Activated T-cell treated with anti-CD3 and anti-CD28 coated beads, Interleukin-2, amount 50 U/mL, for 4 hours (primary cell): ENCODE results near the gene SNCA. TPM values are rescaled to one million over a fixed set of nuclear protein-coding genes. Genes with fewer than 3 reads are reported as not detected.
A peak's percentile ranks its signal among the peaks of the same experiment; 100 is the strongest.

Experiments
- ATAC-seq, 2 donors: fragments of 200-7000 bp; cut with Tn5 transposase; one replicate each; pipeline ENCODE4 v1.10.0; 2021
- DNase-seq: peaks from one replicate; pipeline ENCODE4 v3.0.0-alpha.2; 2020
- H3K27me3 Mint-ChIP-seq: one replicate; pipeline ENCODE4 v1.8.0; 2021; ENCODE audit warnings: low read depth, mixed read lengths
- H3K36me3 Mint-ChIP-seq: one replicate; pipeline ENCODE4 v1.8.0; 2022; ENCODE audit warnings: mixed read lengths; ENCODE audit not compliant: insufficient read depth
- H3K4me1 Mint-ChIP-seq: one replicate; pipeline ENCODE4 v1.8.0; 2021; ENCODE audit warnings: low read depth, mixed read lengths
- H3K4me3 Mint-ChIP-seq: one replicate; pipeline ENCODE4 v1.8.0; 2021; ENCODE audit warnings: mild to moderate bottlenecking, moderate library complexity, mixed read lengths
- H3K9me3 Mint-ChIP-seq: one replicate; pipeline ENCODE4 v1.8.0; 2021; ENCODE audit warnings: mixed read lengths
- total RNA-seq, 3 donors: library from RNA; stranded (reverse); gene quantifications; one replicate each; pipeline ENCODE4 v1.2.1, GENCODE V29; 2021

Gene SNCA
- 1 to 10 TPM in 1 of 3 donors, under 1 TPM in 2; 0.37 to 1.2 (median 0.60) TPM for total RNA-seq

GRCh38 chr4:89836897-89837384 lies at the start of gene SNCA:
Gene SNCA (minus strand): TSS chr4:89837161. CDS start chr4:89835667, 1,494 bp downstream.
- H3K9me3 Mint-ChIP-seq: no peaks in the 10 kb centered on the region
- peaks cover 21% of the 10 kb centered on the region for H3K4me1 Mint-ChIP-seq
- ATAC-seq: peak; percentile 58 to 82
- no peak for DNase-seq
- peak within 1 kb of the TSS; percentile 69 for H3K4me3 Mint-ChIP-seq
- peaks cover 55% of the 10 kb centered on the region for H3K27me3 Mint-ChIP-seq
- H3K36me3 Mint-ChIP-seq: no peaks in the 10 kb centered on the region

DNA sequence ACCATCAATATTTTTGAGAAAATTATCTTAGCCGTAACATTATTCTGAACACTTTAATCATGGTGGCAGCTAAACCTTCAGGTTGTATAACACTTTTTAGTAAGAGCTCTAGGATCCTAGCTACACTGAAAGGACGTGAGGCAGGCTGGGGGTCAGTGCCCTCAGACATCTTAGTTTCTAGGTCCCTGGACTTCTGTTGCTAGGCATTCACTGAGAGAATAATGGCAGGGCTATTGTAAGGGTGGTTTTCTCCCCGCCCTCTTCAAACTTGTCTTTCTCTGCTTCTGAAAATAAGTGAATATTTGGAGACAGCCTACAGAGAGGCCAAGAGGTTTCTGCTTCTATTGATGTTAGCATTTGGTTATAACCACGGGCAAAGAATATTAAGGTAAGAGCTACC lies 42.3 kb upstream of the SNCA start:
- Mint-ChIP-seq H3K9me3 (no peaks in the 10 kb centered on the region), H3K27me3 (peaks cover 8% of the 10 kb centered on the region), H3K4me3 (no peak overlapping the region), H3K36me3 (no peaks in the 10 kb centered on the region), H3K4me1 (peaks cover 4% of the 10 kb centered on the region)
- DNase-seq: no peak
- ATAC-seq: no peak

GRCh38 chr4:89878611-89879010 lies 41.6 kb upstream of the SNCA start:
- Mint-ChIP-seq H3K9me3 (no peaks in the 10 kb centered on the region), H3K36me3 (no peaks in the 10 kb centered on the region), H3K4me1 (peaks cover 4% of the 10 kb centered on the region), H3K4me3 (no peak overlapping the region), H3K27me3 (peaks cover 8% of the 10 kb centered on the region)
- ATAC-seq (no peak), DNase-seq (no peak)

- DNase-seq (no peak), ATAC-seq (peak in 1 of 2 donors; percentile 46)
- no peaks in the 10 kb centered on the region for H3K9me3 Mint-ChIP-seq
- no peak overlapping the region for H3K4me3 Mint-ChIP-seq
- H3K36me3 Mint-ChIP-seq: no peaks in the 10 kb centered on the region
- peaks cover 4% of the 10 kb centered on the region for H3K4me1 Mint-ChIP-seq
- peaks cover 8% of the 10 kb centered on the region for H3K27me3 Mint-ChIP-seq
Observed at GRCh38 chr4:89876548-89876947, 39.6 kb upstream of the SNCA start.

DNA sequence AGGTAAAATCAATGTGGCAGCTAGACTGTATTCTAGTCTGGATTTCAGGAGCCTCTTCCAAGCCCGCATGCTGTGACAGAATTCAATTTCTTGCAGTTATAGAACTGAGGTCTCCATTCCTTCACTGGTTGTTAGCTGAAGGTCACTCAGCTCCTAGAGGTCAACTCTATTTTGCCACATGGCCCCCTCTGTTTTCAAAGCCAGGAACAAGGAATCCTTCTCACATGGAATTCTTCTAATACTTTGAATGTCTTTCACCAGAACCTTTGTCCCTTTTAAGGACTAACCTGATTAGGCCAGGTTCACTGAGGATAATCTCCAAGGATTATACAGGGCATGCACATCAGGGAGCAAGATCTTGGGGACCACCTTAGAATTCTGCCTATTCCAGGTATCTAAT lies 34.2 kb upstream of the SNCA start:
- Mint-ChIP-seq H3K4me1 (peaks cover under 1% of the 10 kb centered on the region), H3K27me3 (peaks cover 8% of the 10 kb centered on the region), H3K4me3 (no peak overlapping the region), H3K9me3 (no peaks in the 10 kb centered on the region), H3K36me3 (no peaks in the 10 kb centered on the region)
- DNase-seq (no peak), ATAC-seq (no peak)

- Mint-ChIP-seq H3K9me3 (no peaks in the 10 kb centered on the region), H3K27me3 (peaks cover 12% of the 10 kb centered on the region), H3K4me3 (no peak overlapping the region), H3K4me1 (no peaks in the 10 kb centered on the region), H3K36me3 (no peaks in the 10 kb centered on the region)
- ATAC-seq: no peak
- no peak for DNase-seq
Observed at GRCh38 chr4:89868999-89869589, 32.1 kb upstream of the SNCA start.

DNA sequence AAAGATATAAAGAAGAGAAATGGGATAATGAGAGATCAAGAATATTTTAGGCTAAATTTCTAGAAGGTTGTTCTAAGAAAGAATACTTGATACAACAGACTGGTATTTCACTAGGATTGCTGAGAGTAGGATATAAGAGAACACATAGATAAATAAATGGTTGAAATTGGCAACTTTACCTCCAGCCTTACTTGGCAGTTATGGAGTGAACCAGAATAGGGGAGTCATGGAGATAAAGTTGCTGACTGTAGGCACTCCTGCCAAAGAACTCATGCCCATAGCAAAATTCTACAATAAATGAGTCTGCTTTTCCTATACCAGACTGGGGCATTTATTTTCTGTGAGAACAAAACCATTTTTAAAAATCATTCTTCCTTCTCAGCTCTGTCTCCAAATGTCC lies 31.3 kb upstream of the SNCA start:
- H3K27me3 Mint-ChIP-seq: peaks cover 12% of the 10 kb centered on the region
- no peaks in the 10 kb centered on the region for H3K9me3 Mint-ChIP-seq
- no peaks in the 10 kb centered on the region for H3K36me3 Mint-ChIP-seq
- no peak overlapping the region for H3K4me3 Mint-ChIP-seq
- DNase-seq (no peak), ATAC-seq (no peak)
- H3K4me1 Mint-ChIP-seq: no peaks in the 10 kb centered on the region

GRCh38 chr4:89863533-89863932 lies 26.6 kb upstream of the SNCA start:
- no peak for DNase-seq
- no peaks in the 10 kb centered on the region for H3K36me3 Mint-ChIP-seq
- ATAC-seq: no peak
- peaks cover 18% of the 10 kb centered on the region for H3K27me3 Mint-ChIP-seq
- H3K4me1 Mint-ChIP-seq: no peaks in the 10 kb centered on the region
- no peaks in the 10 kb centered on the region for H3K9me3 Mint-ChIP-seq
- H3K4me3 Mint-ChIP-seq: no peak overlapping the region

GRCh38 chr4:89860971-89861370 lies 24.0 kb upstream of the SNCA start:
- no peak for ATAC-seq
- no peak for DNase-seq

DNA sequence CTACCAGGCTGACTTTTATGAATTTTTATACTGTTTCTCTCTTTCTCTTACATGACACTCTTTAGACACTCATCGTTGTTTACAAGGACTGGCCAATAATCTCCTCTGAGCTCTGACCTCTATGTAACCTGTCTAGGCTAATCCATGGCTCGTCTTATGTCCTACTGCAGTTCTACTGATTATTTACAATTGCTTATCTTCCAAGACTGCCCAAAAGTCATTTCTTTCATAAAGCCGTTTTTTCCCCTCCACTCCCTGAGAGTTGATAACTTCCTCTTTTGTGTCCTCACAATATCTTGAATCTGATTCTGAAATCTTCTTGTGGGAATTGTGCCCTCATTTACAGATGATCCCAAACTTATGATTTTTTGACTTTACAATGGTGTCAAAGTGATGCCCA lies 18.3 kb upstream of the SNCA start:
- Mint-ChIP-seq H3K27me3 (peaks cover 15% of the 10 kb centered on the region), H3K9me3 (peaks cover 1% of the 10 kb centered on the region), H3K4me1 (no peaks in the 10 kb centered on the region), H3K36me3 (no peaks in the 10 kb centered on the region), H3K4me3 (no peak overlapping the region)
- DNase-seq: no peak
- no peak for ATAC-seq

More at GRCh38 chr4:89860971-89861370, 24.0 kb upstream of the SNCA start:
- H3K4me1 Mint-ChIP-seq: no peaks in the 10 kb centered on the region
- no peaks in the 10 kb centered on the region for H3K36me3 Mint-ChIP-seq
- peaks cover 18% of the 10 kb centered on the region for H3K27me3 Mint-ChIP-seq
- H3K9me3 Mint-ChIP-seq: no peaks in the 10 kb centered on the region
- no peak overlapping the region for H3K4me3 Mint-ChIP-seq

GRCh38 chr4:89847571-89848325 lies 10.8 kb upstream of the SNCA start:
- DNase-seq (no peak), ATAC-seq (no peak)
- peaks cover 16% of the 10 kb centered on the region for H3K9me3 Mint-ChIP-seq
- H3K4me3 Mint-ChIP-seq: no peak overlapping the region
- H3K36me3 Mint-ChIP-seq: peaks cover 5% of the 10 kb centered on the region
- H3K4me1 Mint-ChIP-seq: no peaks in the 10 kb centered on the region
- H3K27me3 Mint-ChIP-seq: no peaks in the 10 kb centered on the region

DNA sequence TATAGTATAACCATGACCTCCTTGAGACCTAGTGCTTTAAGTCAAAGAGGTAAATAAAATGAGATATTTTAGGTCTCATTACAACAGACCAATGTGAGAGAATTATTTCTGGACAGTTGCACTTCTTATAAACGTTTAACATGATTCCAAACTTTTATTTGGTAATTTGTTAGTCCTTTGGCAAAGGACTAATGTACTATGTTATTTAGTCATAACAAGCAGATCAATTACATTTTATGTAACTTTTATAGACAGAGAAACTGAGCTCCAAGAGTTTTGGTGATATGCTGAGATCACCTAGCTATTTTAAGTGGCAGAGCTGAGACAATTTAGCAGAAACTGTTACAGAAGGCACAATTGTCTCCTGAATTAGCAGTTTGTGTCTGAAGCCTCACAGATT lies 2.6 kb upstream of the SNCA start:
- Mint-ChIP-seq H3K4me1 (peaks cover 21% of the 10 kb centered on the region), H3K27me3 (peaks cover 49% of the 10 kb centered on the region), H3K9me3 (no peaks in the 10 kb centered on the region), H3K4me3 (no peak overlapping the region), H3K36me3 (no peaks in the 10 kb centered on the region)
- ATAC-seq (no peak), DNase-seq (no peak)

DNA sequence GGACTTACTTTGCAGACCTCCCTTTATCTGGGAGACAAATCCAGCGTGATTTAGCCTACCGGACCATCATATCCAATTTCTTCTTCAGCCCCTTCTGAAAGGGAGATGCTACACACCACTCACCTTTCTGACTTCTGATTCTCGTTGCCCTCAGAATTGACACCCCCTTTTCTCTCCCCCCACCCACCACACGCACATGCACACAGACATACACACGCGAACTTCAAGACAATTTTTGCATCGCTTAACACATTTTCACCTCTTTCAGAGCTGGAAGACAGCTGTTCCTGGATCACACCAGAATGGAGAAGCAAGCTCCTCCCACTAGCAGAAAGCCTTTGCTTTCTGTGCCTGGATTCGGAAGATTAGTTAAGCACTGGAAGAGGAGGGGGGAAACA lies 1.0 kb upstream of the SNCA start:
- Mint-ChIP-seq H3K27me3 (peaks cover 54% of the 10 kb centered on the region), H3K36me3 (no peaks in the 10 kb centered on the region), H3K9me3 (no peaks in the 10 kb centered on the region), H3K4me3 (peak overlapping the region; percentile 60), H3K4me1 (peaks cover 21% of the 10 kb centered on the region)
- no peak for DNase-seq
- ATAC-seq: peak in 1 of 2 donors; percentile 15

DNA sequence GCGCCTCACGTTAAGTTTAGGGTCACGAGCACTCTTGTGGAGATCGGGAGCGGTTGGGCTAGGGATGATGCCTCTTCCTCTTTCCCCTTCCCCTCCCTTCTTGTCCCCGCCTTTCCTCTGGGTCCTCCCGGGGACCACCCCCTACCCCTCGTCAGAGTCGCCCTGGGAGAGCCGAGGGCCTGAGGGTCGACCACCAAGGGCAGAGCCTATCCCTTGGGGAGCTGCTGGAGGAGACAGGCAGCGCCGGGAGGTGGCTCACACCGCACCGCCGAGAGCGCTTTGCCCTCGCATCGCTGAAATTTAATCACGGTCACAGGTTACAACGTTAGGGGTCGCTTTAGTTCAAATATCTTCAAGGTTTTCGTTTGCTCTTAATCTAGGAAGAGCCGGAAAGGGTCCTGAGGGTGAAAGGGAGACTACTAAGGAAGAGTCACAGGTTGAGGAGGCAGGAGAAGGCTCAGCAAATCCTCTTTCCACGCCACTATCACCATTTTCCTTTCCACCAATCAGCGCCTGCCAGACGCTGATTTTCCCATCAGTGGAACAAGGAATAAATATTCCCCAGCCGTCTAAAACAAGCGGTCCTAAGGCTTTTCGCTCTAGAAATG lies 528 bp upstream of the SNCA start:
- DNase-seq (no peak), ATAC-seq (peak; percentile 58 to 70)
- Mint-ChIP-seq H3K9me3 (no peaks in the 10 kb centered on the region), H3K4me1 (peaks cover 21% of the 10 kb centered on the region), H3K36me3 (no peaks in the 10 kb centered on the region), H3K4me3 (peak overlapping the region; percentile 60), H3K27me3 (peaks cover 55% of the 10 kb centered on the region)
